GM18519 (cell line): Measurements from ENCODE around the gene GLB1L2.

Experiments
- ATAC-seq: cut with Tn5 transposase; IDR thresholded peaks from one replicate; pipeline ENCODE4 v1.9.1; 2021; ENCODE audit warnings: mild to moderate bottlenecking, moderate library complexity; ENCODE audit not compliant: unreplicated experiment, low FRiP score

Gene GLB1L2

GRCh38 chr11:134416726-134417125 is 84.9 kb downstream of the GLB1L2 start:
- ATAC-seq: no peak

DNA sequence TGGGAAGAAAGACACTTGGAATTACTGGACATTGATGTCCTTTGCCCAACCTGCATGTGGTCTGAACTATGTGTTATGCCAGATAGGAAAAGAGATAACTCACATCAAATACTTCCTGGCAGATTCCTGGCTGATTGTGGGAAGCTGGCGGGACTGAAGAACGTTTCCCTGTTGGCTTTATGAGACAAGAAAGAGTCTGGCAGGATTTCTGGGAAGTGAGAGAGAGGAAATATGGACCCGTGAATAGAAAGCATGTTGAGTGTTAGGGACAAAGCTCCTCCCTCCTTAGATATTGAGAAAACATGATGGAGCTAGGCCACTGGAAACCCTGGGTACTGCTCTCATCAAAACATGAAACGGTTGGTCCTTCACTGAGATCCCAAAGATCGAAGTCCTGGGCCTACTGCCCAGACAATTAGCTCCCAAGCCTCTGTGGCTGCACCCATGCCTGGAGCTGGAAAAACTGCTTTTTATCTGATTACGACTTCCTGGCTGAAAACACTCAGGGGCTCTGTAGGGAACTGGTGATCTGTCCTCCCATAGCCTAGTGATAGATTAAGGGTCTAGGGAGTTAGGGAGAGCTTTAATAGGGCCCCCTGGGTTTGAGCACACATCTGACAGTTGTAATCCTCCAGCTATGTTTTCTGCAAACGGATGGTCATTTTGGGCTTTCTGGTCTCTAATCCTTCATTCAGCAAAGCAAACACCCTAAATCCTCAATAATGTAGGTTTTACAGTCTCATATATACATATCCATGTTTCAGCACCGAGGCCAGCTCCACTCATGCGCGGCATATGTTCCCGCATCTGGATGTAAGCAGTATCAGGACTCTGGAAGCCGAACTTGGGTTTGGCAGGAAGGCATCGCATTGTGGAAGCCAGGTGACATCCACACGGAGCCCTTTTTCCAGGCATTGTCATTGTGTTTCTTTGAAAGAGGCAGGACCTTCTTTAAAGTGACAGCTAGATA is 86.4 kb downstream of the GLB1L2 start:
- no peak for ATAC-seq

GRCh38 chr11:134423106-134423505 is 91.3 kb downstream of the GLB1L2 start:
- ATAC-seq: no peak

DNA sequence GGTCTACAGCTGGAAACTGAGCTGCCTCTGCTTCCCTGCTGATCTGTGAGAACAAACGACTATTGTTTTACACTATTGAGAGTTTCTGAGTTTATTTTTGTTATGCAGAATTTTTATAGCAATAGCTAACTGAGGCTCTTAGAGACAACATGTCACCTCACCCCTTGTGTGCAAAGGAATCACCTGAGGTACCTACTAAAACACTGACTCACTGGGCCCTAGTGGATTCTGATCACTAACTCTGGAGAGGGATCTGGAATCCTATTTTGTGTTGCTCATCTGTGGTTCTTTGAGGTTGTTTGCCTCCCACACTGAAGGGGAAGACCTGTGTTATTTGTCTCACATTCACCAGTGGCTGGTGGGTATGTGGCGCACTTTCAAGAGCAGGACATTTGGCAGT is 93.6 kb downstream of the GLB1L2 start:
- ATAC-seq: no peak
